HG03159 (cell line): ENCODE measurements around the gene REXO1.
A peak's percentile ranks its signal among the peaks of the same experiment; 100 is the strongest.

Experiments
- ATAC-seq: cut with Tn5 transposase; IDR thresholded peaks from one replicate; pipeline ENCODE4 v1.9.1; 2021; ENCODE audit warnings: mild to moderate bottlenecking, moderate library complexity; ENCODE audit not compliant: unreplicated experiment

The REXO1 gene

DNA sequence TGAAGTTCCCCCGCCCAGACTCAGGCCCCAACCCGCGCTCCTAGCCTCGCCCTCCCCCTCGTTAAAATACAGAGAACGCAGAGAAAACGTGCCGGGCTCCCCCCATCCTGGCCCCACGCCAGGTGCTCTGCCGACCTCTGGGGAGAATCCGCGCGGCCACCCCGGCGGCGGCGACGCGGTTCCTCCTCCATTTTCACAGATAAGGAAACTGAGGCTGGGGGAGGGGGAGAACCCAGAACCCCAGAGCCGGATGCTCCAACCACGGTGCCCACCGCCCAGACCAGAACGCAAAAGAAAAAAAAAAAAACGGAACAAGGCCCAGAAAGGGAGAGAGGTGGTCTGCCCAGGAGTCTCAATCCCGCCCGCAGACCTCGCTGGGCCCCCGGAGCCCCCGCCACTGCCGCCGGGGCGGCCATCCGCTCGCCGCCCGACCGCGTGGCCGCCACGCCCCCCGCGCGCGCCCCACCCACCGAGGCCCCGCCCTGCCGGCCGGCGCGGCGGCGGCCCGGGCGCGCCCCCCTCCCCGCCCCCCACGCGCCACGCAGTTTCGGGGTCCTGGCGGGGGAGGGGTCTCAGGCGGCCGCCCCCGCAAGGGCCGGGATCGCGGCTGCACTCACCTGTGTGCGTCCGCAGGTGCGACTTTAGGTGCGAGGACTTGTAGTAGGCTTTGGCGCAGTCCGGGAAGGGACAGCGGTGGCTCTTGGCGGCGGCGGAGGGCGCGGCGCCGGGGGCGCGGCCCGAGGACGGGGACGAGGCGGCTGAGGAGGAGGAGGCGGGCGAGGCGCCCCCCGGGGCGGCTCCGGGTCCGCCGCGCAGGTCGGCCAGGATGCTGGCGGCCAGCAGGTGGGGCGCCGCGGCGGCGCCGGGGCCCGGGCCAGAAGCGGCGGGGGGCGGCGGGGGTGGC is 14.4 kb upstream of the REXO1 start:
- ATAC-seq: peak; percentile 0

DNA sequence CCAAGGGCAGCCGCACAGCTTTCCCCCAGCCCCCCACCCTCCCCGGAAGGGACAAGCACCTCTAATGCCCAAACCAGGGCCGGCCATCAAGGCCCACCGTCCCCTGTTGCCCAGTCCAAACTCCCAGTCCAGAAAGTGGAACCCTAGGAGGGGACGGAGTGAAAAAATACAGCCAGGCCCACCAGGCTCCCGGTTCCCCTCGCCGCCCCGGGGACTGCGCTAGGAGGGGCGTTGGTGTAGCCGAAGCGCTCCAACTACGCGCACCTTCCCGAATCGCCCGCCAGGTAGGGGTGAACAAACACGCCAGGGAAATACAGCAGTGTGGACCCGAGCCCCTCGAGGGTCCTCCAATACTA is 13.8 kb upstream of the REXO1 start:
- no peak for ATAC-seq

GRCh38 chr19:1861599-1862031 is 13.3 kb upstream of the REXO1 start:
- ATAC-seq: no peak

DNA sequence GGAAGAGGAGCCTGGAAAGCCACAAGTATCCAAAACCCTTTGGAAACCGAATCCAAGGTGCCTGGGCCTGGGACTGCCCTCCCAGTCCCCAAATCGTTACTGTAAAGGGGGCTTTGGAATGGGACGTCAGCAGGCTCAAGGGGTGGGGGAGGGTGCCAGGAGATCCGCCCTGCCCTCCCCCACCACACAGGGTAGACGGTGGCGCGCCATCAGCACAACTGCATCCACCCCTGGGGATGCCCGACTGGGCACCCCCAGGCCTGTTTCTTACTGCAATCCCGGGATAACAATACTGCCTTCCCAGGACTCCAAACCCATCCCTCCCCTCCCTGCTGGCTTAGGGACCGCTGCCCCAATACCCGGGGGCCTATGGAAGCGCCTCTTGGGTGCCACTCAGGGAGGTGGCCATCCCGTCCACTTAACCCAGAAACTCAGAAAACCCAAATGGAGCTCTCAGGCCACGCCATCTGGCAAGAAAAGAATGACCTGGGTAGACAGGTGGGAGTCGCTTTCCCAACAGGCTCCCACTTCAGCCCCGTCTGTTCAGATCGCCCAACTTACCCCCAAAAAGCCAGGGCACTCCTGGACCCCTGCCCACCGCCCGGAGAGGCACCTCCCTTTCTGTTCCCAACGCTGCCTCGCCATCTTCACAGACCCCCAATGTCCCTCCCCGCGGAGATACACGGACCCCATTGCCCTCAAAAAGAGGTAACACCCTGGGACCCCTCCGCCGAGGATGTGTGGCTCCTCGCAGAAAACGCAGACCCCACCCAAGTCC is 12.7 kb upstream of the REXO1 start:
- no peak for ATAC-seq

DNA sequence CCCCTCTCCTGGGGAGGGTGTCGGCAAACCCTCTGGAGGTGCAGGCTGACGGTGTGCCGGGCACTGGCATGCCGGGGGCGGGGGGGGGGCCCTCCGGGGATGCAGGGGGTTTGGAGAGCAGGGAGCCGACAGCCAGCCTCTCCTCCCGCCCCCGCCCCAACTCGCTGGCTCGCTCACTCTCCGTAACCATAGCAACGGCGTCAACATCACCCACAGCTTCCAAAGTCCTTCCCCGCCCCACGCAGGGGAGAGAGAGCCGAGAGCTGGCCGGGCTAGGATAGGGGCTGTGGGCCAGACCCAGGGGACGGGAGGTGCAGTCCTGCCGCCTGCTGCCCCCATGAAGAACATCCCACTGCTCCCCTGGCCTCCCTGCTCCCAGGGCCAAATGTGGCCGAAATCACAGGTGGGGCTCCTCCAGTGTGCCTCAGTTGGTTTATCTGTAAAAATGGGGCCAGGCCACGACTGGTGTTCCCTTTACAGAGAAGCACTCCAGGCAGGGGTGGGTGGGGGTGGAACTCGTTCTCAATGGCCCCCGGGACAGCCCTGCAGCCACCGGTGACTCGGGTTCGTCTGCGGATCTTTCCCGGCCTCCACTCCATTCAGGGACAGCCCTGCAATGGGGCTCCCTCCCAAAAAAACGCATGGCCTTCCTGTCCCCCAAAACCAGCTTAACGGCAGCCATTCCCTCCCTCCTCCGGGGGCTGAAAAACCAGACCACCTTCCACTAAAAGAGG is 11.9 kb upstream of the REXO1 start:
- ATAC-seq: no peak

DNA sequence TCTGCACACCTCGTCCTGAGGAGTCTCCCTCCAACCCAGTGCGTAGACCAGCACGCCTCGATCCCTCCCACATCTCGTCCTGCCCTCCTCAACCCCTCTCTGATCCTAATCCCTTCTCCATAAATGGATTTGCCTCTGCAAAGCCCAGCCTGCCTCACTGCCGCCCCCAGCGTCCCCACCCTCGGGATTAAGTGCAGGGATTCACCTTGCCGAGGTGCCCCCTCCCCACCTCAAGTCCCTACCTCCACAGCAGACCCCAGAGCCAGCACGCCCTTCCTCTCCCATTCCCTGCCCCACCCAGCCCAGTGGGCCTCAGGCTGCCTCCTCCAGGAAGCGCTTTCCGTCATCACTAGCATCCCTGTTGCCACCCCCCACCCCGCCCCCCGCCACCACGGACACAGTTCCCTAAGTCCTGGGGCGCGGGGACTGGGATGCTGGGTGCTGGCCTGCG is 11.1 kb upstream of the REXO1 start:
- no peak for ATAC-seq

GRCh38 chr19:1858412-1859081 is 10.3 kb upstream of the REXO1 start:
- ATAC-seq: no peak

- no peak for ATAC-seq
Observed at GRCh38 chr19:1857648-1858326, 9.5 kb upstream of the REXO1 start.

- ATAC-seq: peak; percentile 35
Observed at GRCh38 chr19:1856698-1857603, 8.7 kb upstream of the REXO1 start.

GRCh38 chr19:1856345-1856697 is 8.0 kb upstream of the REXO1 start:
- no peak for ATAC-seq

GRCh38 chr19:1855828-1856255 is 7.6 kb upstream of the REXO1 start:
- ATAC-seq: peak; percentile 5

GRCh38 chr19:1855040-1855827 is 7.0 kb upstream of the REXO1 start:
- ATAC-seq: peak; percentile 50

DNA sequence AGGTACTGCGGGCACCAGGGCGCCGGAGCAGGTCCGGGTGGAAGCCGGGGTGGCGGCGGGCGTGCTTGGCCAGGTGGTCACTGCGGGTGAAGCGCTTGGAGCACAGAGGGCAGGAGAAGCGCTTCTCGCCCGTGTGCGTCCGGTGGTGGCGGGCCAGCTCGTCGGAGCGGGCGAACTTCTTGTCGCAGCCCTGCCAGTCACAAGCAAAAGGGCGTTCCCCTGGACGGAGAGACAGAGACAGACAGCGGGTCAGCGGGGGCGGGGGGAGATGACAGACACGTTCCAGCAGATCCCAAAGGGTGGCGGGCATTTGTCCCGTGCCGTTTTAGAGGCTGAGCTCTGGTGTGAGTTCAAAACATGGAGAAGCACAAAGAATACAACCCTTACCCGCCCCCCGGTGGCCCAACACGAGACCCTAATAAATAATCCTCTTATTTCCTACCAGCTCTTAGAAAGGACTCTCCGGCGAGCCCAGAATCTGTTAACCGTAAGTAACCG is 6.3 kb upstream of the REXO1 start:
- ATAC-seq: no peak

DNA sequence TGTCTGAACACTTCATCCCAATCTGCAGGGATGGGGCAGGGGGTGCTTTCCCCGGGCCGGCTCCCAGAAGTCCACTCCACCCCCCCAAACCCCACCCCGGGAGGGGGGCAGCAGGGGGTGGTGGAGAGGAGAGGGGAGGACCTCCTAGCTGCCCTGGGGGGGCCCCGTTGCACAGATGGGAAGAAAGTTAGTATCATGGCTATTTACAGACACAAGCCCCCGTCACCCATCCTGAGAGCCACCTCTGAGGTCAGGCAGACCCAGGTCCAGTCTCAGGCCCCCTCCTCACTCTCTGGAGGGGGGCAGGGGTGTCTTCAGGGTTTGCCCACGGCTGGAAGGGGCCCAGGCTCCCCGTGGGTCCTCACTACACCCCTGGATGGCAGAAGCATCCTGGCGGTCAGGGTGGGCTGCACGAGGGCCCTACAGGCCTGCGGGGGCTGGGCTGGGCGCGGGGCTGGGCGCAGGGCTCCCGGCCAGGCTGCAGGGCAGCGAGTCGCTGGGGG is 5.8 kb upstream of the REXO1 start:
- no peak for ATAC-seq

DNA sequence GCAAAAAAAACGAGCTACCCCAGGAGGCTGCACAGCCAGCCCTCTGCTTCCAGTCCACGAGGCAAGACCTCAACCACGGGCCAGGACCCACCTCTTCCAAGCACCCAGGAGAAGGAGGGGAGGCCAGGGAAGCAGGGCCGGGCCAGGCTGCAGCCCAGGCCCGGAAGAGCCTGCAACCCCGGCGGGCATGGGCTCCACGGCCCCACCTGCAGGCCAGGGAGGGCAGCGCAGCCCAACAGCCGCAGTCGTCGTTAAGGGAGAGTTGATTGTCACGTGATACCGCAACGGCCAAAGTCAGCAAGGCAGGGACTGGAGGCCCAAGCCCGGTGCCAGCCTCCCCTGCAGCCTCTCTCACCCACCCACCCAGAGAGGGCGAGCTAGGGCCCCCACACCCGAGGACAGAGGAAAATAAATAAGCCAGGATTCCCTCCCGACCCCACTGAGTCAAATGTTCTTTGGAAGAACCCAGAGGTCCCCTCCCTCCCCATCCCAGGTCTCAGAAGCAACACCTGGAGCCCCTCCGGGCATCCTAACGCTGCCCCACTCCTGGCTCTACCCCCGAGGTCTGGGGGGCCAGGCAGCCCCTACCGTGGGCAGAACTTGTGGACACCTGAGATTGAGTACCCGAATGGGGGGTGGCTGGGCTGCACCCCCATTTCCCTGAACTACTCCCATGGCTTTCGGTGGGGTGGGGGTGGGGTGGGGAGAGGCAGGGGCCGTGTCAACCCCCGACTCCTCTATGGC is 5.2 kb upstream of the REXO1 start:
- no peak for ATAC-seq

- ATAC-seq: no peak
Observed at GRCh38 chr19:1852581-1853128, 4.4 kb upstream of the REXO1 start.
